Progenitor cell of endocrine pancreas (in vitro differentiated cells): ENCODE measurements around the gene CTNNA3. TPM values are rescaled to one million over a fixed set of nuclear protein-coding genes. Genes with fewer than 3 reads are reported as not detected.

Experiments
- DNase-seq: peaks from one replicate; pipeline ENCODE4 v3.0.0; 2021; ENCODE audit warnings: low spot score; ENCODE audit not compliant: unreplicated experiment
- H3K27ac Mint-ChIP-seq: 2 replicates; pipeline ENCODE4 v1.8.0; 2021; ENCODE audit warnings: mild to moderate bottlenecking, moderate library complexity, mixed read lengths
- H3K27me3 Mint-ChIP-seq: 2 replicates; pipeline ENCODE4 v1.8.0; 2021; ENCODE audit warnings: mixed read lengths
- H3K36me3 Mint-ChIP-seq: 2 replicates; pipeline ENCODE4 v1.8.0; 2022; ENCODE audit warnings: mixed read lengths; ENCODE audit not compliant: insufficient read depth
- H3K4me1 Mint-ChIP-seq: 2 replicates; pipeline ENCODE4 v1.8.0; 2021; ENCODE audit warnings: low read depth, mixed read lengths
- H3K4me3 Mint-ChIP-seq: 2 replicates; pipeline ENCODE4 v1.8.0; 2021; ENCODE audit warnings: low read depth, mild to moderate bottlenecking, moderate library complexity, mixed read lengths
- H3K9me3 Mint-ChIP-seq: 2 replicates; pipeline ENCODE4 v1.8.0; 2021; ENCODE audit warnings: low read depth, mixed read lengths
- total RNA-seq: library from RNA; stranded (reverse); gene quantifications from 2 replicates; pipeline ENCODE4 v1.2.1, GENCODE V29; 2021
- TF ChIP-seq, protein P1 (sequence below): fragments of 200-600 bp; sonication (generic); IDR thresholded peaks from one replicate; pipeline ENCODE4 v1.5.0; 2021; ENCODE audit warnings: antibody characterized with exemption, mild to moderate bottlenecking; ENCODE audit not compliant: unreplicated experiment

Gene CTNNA3
- total RNA-seq, 1 donor from 2014 or later, result 1.7 TPM

DNA sequence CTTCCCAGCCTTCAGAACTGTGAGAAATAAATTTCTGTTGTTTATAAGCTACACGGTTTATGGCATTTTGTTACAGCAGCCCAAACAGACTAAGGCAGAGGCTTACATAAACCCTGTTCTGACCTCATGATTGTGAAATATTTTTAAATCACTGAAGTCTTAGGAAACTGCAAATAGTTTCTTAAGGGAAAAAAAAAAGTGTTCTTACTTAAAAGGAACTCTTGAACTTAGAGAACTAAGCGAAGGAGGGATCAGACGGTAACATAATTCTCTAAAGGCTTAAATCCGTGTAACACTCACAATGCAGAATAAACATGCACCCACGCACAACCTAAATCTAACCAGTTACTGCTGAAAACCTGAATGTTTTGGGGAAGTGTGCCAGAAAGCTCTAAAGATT lies 1519.2 kb downstream of the CTNNA3 start:
- Mint-ChIP-seq H3K9me3 (no peaks in the 10 kb centered on the region), H3K27me3 (no peaks in the 10 kb centered on the region), H3K36me3 (no peaks in the 10 kb centered on the region), H3K4me3 (no peak overlapping the region), H3K4me1 (peaks cover 3% of the 10 kb centered on the region), H3K27ac (no peak overlapping the region)
- TF ChIP-seq, protein P1, sequence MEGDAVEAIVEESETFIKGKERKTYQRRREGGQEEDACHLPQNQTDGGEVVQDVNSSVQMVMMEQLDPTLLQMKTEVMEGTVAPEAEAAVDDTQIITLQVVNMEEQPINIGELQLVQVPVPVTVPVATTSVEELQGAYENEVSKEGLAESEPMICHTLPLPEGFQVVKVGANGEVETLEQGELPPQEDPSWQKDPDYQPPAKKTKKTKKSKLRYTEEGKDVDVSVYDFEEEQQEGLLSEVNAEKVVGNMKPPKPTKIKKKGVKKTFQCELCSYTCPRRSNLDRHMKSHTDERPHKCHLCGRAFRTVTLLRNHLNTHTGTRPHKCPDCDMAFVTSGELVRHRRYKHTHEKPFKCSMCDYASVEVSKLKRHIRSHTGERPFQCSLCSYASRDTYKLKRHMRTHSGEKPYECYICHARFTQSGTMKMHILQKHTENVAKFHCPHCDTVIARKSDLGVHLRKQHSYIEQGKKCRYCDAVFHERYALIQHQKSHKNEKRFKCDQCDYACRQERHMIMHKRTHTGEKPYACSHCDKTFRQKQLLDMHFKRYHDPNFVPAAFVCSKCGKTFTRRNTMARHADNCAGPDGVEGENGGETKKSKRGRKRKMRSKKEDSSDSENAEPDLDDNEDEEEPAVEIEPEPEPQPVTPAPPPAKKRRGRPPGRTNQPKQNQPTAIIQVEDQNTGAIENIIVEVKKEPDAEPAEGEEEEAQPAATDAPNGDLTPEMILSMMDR, result no peak
- DNase-seq, result no peak

DNA sequence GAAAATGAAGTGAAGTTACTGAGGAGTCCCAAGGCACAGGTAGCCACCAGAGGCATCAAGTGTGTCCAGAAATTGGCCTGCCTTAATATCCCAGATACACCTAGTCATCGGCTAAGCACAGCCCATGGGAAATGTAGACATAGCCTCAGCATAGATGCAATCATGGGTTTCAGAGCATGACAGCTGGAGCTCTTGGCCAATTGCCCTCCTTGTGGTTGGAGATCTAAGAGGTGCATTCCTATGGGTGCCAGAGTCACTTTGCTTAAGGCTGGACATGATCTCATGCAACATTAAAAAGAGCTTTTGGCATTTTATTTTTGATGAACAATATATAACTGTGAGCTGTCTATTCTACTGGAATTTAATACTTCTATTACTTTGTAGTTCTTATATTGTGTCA lies 1528.2 kb downstream of the CTNNA3 start:
- no peak for DNase-seq
- H3K27me3 Mint-ChIP-seq, result no peaks in the 10 kb centered on the region
- TF ChIP-seq, protein P1, result no peak
- H3K4me1 Mint-ChIP-seq, result no peaks in the 10 kb centered on the region
- H3K4me3 Mint-ChIP-seq, result no peak overlapping the region
- peaks cover 9% of the 10 kb centered on the region for H3K9me3 Mint-ChIP-seq
- no peaks in the 10 kb centered on the region for H3K36me3 Mint-ChIP-seq
- H3K27ac Mint-ChIP-seq, result no peak overlapping the region

DNA sequence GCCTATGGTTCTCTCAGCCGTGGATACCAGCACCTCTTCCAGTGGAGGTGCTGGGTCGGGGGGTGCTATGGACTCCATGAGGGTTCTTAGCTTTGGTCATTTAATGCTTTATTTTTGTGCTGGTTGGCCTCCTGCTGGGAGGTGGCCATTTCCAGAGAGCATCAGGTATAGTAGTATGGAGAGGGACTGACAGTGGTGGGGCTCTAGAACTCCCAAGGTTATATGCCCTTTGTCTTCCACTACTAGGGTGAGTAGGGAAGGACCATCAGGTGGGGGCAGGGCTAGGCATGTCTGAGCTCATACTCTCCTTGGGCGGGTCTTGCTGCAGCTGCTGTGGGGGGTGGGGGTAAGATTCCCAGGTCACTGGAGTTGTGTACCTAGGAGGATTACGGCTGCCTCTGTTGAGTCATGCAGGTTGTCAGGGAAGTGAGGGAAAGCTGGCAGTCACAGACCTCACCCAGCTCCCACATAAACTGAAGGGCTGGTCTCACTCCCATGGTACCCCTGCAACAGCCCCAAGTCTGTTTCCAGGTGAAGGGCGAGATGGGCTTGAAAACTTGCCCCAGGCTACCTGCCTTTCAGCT lies 1533.3 kb downstream of the CTNNA3 start:
- Mint-ChIP-seq H3K27ac (no peak overlapping the region), H3K4me1 (no peaks in the 10 kb centered on the region), H3K4me3 (no peak overlapping the region), H3K9me3 (peaks cover 17% of the 10 kb centered on the region), H3K36me3 (no peaks in the 10 kb centered on the region), H3K27me3 (no peaks in the 10 kb centered on the region)
- TF ChIP-seq, protein P1, result no peak
- no peak for DNase-seq

DNA sequence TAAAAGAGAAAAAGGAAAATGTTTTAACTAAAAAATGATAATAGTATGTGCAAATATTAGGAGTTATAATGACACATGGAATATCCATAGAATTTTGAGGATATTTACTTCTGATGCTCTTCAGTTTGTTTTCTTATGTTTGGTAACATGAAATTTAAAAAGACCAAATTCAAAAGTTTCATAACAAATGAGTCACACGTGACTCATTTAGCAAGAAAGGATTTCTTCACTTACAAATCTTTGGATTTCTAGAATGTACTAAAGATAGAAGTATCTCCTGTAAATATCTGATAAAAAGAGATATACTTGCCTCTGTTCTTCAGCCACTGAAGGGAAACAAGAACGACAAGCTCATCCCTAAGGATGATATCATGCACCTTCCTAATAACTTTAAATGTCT lies 1544.6 kb downstream of the CTNNA3 start:
- Mint-ChIP-seq H3K4me3 (no peak overlapping the region), H3K9me3 (peaks cover 3% of the 10 kb centered on the region), H3K4me1 (no peaks in the 10 kb centered on the region), H3K36me3 (no peaks in the 10 kb centered on the region), H3K27me3 (no peaks in the 10 kb centered on the region), H3K27ac (no peak overlapping the region)
- TF ChIP-seq, protein P1, result no peak
- DNase-seq, result no peak

DNA sequence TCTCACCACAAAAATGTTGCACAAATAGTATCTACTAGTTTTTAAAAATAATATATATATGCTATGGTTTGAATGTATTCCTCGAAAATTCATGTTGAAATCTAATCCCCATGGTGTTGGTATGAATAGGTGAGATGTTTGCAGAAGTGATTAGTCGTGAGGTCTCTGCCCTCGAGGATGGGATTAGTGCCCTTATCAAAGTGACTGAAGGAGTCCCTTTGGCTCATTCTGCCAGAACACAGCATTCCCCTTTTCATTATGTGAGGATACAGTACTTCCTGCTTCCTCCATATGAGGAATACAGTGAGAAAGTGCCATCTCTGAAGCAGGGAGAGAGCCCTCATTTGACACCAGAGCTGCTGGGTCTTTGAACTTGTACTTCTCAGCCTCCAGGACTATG lies 1547.7 kb downstream of the CTNNA3 start:
- H3K27me3 Mint-ChIP-seq, result no peaks in the 10 kb centered on the region
- H3K9me3 Mint-ChIP-seq, result peaks cover 3% of the 10 kb centered on the region
- TF ChIP-seq, protein P1, result no peak
- no peak for DNase-seq
- H3K27ac Mint-ChIP-seq, result no peak overlapping the region
- no peaks in the 10 kb centered on the region for H3K36me3 Mint-ChIP-seq
- no peak overlapping the region for H3K4me3 Mint-ChIP-seq
- no peaks in the 10 kb centered on the region for H3K4me1 Mint-ChIP-seq
